NB4 (cell line): ENCODE results near the gene FRRS1L.

Experiments used
- CTCF ChIP-seq: IDR thresholded peaks from one replicate; pipeline ENCODE4 v1.5.1; 2012; ENCODE audit warnings: low read depth, low read length
- MAX ChIP-seq: IDR thresholded peaks from 2 replicates; pipeline ENCODE4 v1.6.1; 2011; ENCODE audit warnings: low read depth, low read length
- POLR2A ChIP-seq: IDR thresholded peaks from 2 replicates; pipeline ENCODE4 v1.6.1; 2011; ENCODE audit warnings: mild to moderate bottlenecking; ENCODE audit not compliant: insufficient read length; ENCODE audit errors: extremely low read depth

- TF ChIP-seq CTCF (no peak), POLR2A (no peak), MAX (no peak)
Observed at GRCh38 chr9:109092051-109092580, 74.9 kb downstream of the FRRS1L start.
